Amygdala (tissue), 56 donors: ENCODE measurements around the gene RAB2B.
"Not testable (repeated sequence)": the region's sequence is repeated elsewhere in the genome, so short reads cannot be mapped to it uniquely, and the experiment has no call there.

ENCODE experiments used
- DNase-seq, 56 donors: peaks; one replicate each; lab custom pipeline; 2025; lab: John Stamatoyannopoulos, UW

The RAB2B gene

DNA sequence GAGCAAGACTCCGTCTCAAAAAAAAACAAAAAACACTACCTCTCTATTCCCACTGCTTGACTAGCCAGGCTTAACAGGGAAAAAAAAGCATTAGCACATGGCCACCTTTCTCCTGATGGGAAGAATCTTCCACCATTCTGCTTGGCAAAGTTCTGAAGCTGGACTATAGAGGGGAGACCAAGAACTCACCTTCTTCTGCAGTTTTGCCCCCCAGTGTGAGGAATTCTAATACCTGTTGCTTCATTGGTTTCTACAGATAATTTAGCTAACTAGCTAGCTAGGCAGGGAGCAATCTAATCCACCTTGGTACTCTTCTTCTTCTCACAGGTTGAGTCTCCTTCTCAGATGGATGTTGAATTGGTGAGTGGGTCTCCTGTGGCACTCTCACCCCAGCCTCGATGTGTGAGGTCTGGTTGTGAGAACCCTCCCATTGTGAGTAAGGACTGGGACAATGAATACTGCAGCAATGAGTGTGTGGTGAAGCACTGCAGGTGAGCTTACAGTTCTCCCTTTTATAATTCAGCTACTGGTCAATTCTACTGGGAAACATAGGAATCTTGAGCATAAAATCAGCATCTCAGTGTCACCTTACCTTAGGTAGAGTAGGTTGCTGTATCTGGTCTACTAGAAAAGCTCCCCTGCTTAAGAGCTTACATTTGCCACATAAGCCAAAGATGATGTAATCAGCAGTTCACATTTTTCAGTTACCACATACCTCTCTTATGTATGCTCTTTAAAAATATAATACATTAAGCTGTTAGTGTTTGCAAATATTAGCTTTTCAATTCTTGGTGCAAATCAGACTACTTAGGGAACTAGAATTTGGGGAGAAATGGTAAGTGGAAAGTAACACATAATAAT, 18.4 kb upstream of the RAB2B start:
- no peak for DNase-seq

GRCh38 chr14:21486640-21487087, 9.9 kb upstream of the RAB2B start:
- DNase-seq: no peak

DNA sequence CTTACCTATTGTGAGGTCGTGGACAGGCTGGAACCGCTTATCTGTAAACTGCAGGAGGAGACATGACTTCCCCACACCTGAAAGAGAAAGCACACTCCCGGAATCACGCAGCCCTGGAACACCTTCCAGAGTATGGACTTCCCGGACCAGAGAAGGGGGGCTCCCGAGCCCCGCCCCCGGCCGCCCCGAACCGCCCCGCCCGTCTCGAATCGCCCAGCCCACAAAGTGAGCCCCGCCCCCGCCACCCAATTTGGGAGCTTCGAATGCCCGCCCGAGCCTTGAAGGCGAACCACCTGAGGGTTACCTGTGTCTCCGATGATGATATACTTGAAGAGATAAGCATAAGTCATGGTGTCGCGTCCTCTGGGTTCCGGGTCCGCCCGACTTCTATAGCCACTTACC, 235 bp downstream of the RAB2B start:
- DNase-seq: peak in 28 of 56 donors; percentile 53 to 94 (median 82)

- no peak for DNase-seq
Measured at GRCh38 chr14:21475767-21476522, 814 bp downstream of the RAB2B start.

DNA sequence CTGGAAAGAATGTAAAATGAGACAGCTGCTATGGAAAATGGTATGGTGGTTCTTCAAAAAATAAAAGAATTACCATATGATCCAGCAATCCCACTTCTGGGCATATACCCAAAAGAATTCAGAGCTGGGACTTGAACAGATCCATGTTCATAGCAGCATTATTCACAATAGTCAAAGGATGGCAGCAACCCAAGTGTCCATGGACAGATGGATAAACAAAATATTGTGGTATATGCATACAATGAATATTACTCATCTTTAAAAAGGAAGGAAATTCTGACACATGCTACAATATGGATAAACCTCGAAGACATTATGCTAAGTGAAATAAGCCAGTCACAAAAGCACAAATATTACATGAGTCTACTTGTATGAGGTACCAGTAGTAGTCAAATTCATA, 9.1 kb downstream of the RAB2B start:
- peak in 3 of 56 donors; percentile 0 to 10 (median 3) for DNase-seq

GRCh38 chr14:21455912-21456667, 20.7 kb downstream of the RAB2B start, which contains the start of gene CHD8:
CHD8 (minus strand) TSS chr14:21456123; CDS start chr14:21431643, 24,480 bp downstream.
- DNase-seq: peak; percentile 79 to 100 (median 99)

DNA sequence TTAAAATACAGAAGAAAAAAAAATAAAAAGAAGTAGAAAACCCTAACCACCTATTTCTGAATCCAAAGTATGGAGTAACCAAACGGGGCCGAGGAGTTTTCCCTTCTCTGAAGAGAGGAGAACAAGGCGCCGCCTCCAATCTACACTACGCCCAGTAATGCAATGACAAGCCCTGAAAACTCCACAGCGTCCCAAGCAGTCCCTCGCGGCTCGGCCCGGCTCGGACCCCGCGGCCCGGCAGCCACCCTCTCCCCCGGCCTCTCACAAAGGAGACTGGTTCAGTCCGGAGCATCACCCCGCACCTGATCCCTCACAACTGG, 21.2 kb downstream of the RAB2B start:
- DNase-seq: peak in 2 of 56 donors; percentile 33 to 64

- DNase-seq: no peak
Measured at GRCh38 chr14:21454843-21455544, 21.8 kb downstream of the RAB2B start.

- DNase-seq: no peak
Measured at GRCh38 chr14:21449899-21450216, 26.9 kb downstream of the RAB2B start.

DNA sequence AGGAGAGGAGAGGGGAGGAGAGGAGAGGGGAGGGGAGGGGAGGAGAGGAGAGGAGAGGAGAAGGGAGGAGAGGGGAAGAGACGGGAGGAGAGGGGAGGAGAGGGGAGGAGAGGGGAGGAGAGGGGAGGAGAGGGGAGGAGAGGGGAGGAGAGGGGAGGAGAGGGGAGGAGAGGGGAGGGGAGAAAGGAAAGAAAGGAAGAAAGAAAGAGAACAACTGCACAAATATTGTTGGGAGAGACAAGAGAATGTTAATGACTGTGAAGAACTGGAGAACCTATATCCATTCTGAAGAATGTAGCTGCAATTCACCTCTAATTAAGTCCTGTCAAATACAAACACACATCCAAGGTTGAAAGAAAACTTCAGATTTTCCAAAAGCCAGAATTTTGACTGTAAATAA, 34.1 kb downstream of the RAB2B start:
- DNase-seq: not testable (repeated sequence)

DNA sequence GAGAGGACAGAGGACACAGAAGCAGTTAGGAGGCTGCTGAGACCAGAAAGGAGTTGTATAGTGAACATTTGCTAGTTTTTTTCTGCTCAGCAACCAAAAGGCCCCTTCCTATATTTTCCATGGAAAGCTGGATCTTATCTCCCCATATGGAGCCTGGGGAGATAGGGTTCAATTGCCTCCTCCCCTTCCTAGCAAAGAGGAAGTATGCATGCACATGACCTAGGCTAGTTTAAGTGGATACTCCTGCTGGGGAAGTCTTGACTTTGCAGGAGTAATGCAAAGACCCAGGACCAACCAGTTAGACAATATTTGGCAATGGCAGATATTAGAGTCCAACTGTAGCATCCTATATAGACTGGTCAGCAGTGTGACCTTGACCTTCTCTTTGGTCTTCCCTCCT, 35.9 kb downstream of the RAB2B start:
- DNase-seq: no peak

- peak; percentile 53 to 99 (median 96) for DNase-seq
Measured at GRCh38 chr14:21437063-21437901, 39.5 kb downstream of the RAB2B start.

DNA sequence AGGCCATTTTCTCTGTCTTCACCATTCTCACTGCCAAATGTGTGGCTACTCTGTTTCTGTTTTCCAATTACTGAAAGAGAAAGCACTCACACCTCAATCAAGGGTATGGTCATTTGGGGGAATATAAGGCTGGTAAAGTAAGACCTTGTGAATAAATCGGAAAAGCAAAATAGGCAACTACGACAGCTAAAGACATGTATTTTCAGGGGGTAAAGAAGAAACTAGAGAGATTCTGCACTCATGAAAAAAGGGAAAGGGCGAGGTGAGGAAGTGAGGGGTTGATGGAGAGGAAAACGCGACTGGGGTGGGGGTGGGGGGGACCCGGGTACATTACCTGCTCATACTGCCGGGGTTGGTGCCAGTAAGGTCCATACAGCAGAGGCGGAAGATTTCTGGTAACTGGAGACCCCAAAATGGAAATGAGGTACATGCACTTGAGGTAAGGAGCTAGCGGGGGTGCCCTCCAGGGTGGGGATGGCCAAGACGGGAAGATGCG, 40.1 kb downstream of the RAB2B start:
- DNase-seq: no peak

GRCh38 chr14:21431126-21431525, 45.6 kb downstream of the RAB2B start:
- no peak for DNase-seq

- DNase-seq: peak in 2 of 56 donors; percentile 2 to 11
Measured at GRCh38 chr14:21428930-21429329, 47.8 kb downstream of the RAB2B start.

- no peak for DNase-seq
Measured at GRCh38 chr14:21426692-21427091, 50.1 kb downstream of the RAB2B start.

DNA sequence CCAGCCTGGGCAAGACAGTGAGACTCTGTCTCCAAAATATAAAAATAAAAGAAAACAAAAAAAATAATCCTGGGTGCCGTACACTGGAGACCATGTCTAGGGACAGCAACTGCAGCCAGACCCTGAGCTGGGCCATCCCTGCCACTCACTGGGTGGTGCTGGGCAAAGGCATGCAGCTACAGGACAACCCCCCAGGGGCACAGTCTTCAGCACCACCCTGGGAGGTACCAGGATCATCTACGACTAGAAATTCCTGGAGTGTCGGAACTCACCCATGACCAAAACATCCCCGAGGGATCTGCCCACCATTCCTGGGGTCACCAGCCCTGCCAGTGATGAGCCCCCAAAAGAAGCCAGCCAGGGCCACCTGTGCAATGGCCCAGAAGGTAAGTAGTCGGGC, 57.2 kb downstream of the RAB2B start:
- DNase-seq: no peak

DNA sequence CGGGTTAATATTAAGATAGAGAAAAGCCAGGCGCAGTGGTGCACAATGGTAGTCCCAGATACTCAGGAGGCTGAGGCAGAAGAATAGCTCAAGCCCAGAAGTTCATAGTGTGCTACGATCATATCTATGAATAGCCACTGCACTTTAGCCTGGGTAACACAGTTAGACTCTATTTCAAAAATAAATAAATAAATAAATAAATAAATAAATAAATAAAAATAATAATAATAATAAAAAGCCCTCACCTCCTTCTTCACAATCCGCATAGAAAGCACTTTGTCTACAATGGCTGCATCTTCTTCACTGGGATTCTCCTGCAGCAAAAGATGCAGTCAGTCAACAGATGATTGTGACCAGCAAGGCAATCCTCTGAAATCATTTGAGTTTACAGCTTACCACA, 61.4 kb downstream of the RAB2B start:
- no peak for DNase-seq

DNA sequence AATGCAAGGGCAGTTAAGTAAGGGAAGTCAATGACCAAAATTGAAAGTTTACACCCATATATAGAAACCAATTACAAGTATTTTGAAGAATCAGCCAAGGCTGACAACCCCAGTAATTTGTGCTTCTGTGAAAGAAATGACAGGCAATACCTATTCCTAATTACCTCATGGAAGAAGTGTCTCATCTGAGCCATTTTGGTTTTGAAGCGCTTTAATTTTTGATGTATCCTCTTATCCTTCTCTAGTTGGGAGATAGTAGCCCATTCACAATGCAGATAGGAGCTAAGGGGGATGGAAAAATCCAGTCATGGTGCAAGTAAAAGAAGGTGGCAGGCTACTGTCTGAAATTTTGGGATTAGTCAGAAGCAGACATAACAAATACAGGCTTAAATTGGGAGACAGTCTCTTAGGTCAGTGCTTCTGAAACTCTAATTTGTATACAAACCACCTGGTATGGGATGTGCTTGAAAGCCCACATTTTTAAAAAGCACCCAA, 62.6 kb downstream of the RAB2B start:
- no peak for DNase-seq
